Measurements from ENCODE around the gene APOA1. TPM values are rescaled to one million over a fixed set of nuclear protein-coding genes. Genes with fewer than 3 reads are reported as not detected.

The APOA1 gene
- total and polyA plus RNA-seq, 10 of the 15 experiments (the other 5 are each of a cell fraction or from before 2014, with no cell fraction given), result 0.10 to 2.4 (median 0.24) TPM; not detected in 3

DNA sequence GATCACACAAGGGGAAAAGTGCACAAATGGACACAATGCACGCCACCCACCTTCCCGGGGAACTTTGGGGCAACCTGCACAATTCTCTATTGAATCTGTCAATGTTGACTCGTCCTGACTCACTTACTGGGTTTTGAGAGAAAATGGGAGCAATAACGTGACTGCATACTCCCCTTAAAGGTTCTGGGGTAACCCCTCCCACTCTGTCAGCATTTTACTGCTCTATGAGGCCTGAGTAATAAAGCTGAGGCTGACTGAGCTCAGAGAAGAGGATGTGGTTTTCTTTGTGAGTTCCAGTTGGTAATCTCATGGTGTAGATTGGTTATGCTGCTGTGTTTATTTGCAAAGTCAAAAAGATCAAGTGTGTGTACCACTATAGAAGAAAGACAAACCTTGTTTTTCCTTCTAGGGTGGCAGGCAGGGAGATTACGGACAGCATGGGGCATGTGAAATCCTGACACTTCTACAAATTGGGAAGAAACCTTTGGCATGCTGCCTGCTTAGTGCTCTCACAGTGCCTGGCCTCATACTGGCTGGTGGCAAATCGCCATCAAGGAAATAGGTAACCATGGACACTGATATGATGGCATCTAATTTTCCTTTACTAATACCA is 16.1 kb upstream of the APOA1 start:
- DNase-seq (ENCODE audit: low read depth, low spot score), result peak; percentile 90
- intact Hi-C loops (cut with micrococcal nuclease; ENCODE audit: unreplicated experiment), result no loop called here
- no peaks in the 10 kb centered on the region for H3K27me3 ChIP-seq (replicated peaks in 1 of 2; ENCODE audit: control insufficient read depth in 2 of 2, insufficient read depth in 2 of 2, low read length in 1 of 2)
- ATAC-seq, result peak; percentile 98
- H3K4me3 ChIP-seq, result peak overlapping the region; percentile 31; the same call in 1 of the 2 replicates
- POLR2A ChIA-PET, result interaction anchor here (0.6 to 2.1 kb wide), 10 partner anchors 12 to 308 kb away, joined by 3 to 10 read pairs (median 4); partner anchors contain the start of genes PAFAH1B2 and ZPR1
- WGBS (ENCODE audit: insufficient coverage, insufficient replicate concordance, low lambda C conversion rate, missing lambda C conversion rate), result 0% methylated on average over 6 of the region's 6 CpGs
- SMC1A ChIA-PET (ENCODE audit: uncharacterized antibody, unreplicated experiment), result interaction anchor here (0.6 to 4.6 kb wide), 25 partner anchors 11 to 378 kb away, joined by 3 to 42 read pairs (median 4); partner anchors contain the start of genes APOA1, APOA5 and BUD13
- RAD21 ChIA-PET (ENCODE audit: unreplicated experiment), result interaction anchor here (0.9 to 5.0 kb wide), 15 partner anchors 10 to 326 kb away, joined by 3 to 32 read pairs (median 5); partner anchors contain the start of gene APOA5
- FAIRE-seq, result peak; percentile 75
- in situ Hi-C loops (cut with MboI), result no loop called here
- H3K79me2 ChIP-seq (ENCODE audit: control insufficient read depth, insufficient read depth, low read length), result no peaks in the 10 kb centered on the region
- H3K4me1 ChIP-seq (ENCODE audit: control insufficient read depth, insufficient read depth, low read length), result peaks cover 30% of the 10 kb centered on the region
- no peak overlapping the region for H3K9ac ChIP-seq (ENCODE audit: control insufficient read depth, insufficient read depth, low read length)
- H3K4me2 ChIP-seq (ENCODE audit: control insufficient read depth, insufficient read depth), result peak overlapping the region; percentile 70
- H3K36me3 ChIP-seq (ENCODE audit: control insufficient read depth in 2 of 2, insufficient read depth in 2 of 2, low read length in 1 of 2), result peaks cover 6 to 8% of the 10 kb centered on the region in 2 experiments; a peak in 3 of 4 replicates
- peak overlapping the region; percentile 83 for H3K27ac ChIP-seq (ENCODE audit: control insufficient read depth, insufficient read depth)
- H2AFZ ChIP-seq (ENCODE audit: control insufficient read depth, low read depth, low read length), result peak overlapping the region; percentile 49; the same call in 1 of the 2 replicates
- no peaks in the 10 kb centered on the region for H3K9me3 ChIP-seq (replicated peaks; ENCODE audit: control insufficient read depth, insufficient read depth, low read length)
- BruUV-seq (replicated peaks), result no TSS peak
- CTCF ChIA-PET, result interaction anchor here (1.0 to 4.2 kb wide), 17 partner anchors 13 to 378 kb away, joined by 3 to 20 read pairs (median 4); partner anchors contain the start of genes APOA5, PCSK7 and RNF214
- H4K20me1 ChIP-seq (ENCODE audit: control insufficient read depth, insufficient read depth), result no peaks in the 10 kb centered on the region
- TF ChIP-seq, protein P1, sequence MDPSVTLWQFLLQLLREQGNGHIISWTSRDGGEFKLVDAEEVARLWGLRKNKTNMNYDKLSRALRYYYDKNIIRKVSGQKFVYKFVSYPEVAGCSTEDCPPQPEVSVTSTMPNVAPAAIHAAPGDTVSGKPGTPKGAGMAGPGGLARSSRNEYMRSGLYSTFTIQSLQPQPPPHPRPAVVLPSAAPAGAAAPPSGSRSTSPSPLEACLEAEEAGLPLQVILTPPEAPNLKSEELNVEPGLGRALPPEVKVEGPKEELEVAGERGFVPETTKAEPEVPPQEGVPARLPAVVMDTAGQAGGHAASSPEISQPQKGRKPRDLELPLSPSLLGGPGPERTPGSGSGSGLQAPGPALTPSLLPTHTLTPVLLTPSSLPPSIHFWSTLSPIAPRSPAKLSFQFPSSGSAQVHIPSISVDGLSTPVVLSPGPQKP (IDR thresholded peaks at IDR 0.05; ENCODE audit: low read depth, low read length), result no peak
- TF ChIP-seq BCLAF1 (IDR thresholded peaks at IDR 0.05) (no peak), RFX5 (IDR thresholded peaks at IDR 0.05; ENCODE audit: low read depth, low read length) (no peak), EGR1 (IDR thresholded peaks at IDR 0.05; ENCODE audit: borderline replicate concordance in 1 of 2, low read depth in 2 of 2, low read length in 2 of 2) (no peak), ZNF384 (IDR thresholded peaks at IDR 0.05; ENCODE audit: borderline replicate concordance, low read depth, low read length) (no peak), BACH1 (IDR thresholded peaks at IDR 0.05; ENCODE audit: borderline replicate concordance) (peak; percentile 20; the same call in 1 of the 2 replicates), STAT1 (conservative IDR thresholded peaks at IDR 0.05) (no peak), HDAC2 (IDR thresholded peaks at IDR 0.05) (no peak), CHD4 (IDR thresholded peaks at IDR 0.05) (no peak), POLR2A (IDR thresholded peaks at IDR 0.05; ENCODE audit: low read depth, low read length) (no peak), NR2C1 (IDR thresholded peaks at IDR 0.05) (no peak), ZNF207 (IDR thresholded peaks at IDR 0.05; ENCODE audit: borderline replicate concordance) (no peak), MEF2A (IDR thresholded peaks at IDR 0.05; ENCODE audit: insufficient read depth, low read depth, low read length) (no peak), SIN3A (IDR thresholded peaks at IDR 0.05; ENCODE audit: low read depth, low read length) (no peak)
- TF ChIP-seq, protein P2, sequence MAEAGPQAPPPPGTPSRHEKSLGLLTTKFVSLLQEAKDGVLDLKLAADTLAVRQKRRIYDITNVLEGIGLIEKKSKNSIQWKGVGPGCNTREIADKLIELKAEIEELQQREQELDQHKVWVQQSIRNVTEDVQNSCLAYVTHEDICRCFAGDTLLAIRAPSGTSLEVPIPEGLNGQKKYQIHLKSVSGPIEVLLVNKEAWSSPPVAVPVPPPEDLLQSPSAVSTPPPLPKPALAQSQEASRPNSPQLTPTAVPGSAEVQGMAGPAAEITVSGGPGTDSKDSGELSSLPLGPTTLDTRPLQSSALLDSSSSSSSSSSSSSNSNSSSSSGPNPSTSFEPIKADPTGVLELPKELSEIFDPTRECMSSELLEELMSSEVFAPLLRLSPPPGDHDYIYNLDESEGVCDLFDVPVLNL (IDR thresholded peaks at IDR 0.05; ENCODE audit: low read depth, low read length), result no peak
- TF ChIP-seq, protein P3, sequence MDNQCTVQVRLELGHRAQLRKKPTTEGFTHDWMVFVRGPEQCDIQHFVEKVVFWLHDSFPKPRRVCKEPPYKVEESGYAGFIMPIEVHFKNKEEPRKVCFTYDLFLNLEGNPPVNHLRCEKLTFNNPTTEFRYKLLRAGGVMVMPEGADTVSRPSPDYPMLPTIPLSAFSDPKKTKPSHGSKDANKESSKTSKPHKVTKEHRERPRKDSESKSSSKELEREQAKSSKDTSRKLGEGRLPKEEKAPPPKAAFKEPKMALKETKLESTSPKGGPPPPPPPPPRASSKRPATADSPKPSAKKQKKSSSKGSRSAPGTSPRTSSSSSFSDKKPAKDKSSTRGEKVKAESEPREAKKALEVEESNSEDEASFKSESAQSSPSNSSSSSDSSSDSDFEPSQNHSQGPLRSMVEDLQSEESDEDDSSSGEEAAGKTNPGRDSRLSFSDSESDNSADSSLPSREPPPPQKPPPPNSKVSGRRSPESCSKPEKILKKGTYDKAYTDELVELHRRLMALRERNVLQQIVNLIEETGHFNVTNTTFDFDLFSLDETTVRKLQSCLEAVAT (IDR thresholded peaks at IDR 0.05), result peak; percentile 76
